Neural cell (in vitro differentiated cells): ENCODE results near the gene SERTAD2. TPM values are rescaled to one million over a fixed set of nuclear protein-coding genes. Genes with fewer than 3 reads are reported as not detected.

Experiments used
- H2AFZ ChIP-seq: fragments of 200-600, 300-800 bp; sonication (generic), shearing (Covaris generic); 2 replicates; pipeline ENCODE4 v1.6.0; 2014; ENCODE audit warnings: low read depth, mild to moderate bottlenecking, antibody characterized with exemption, low read length, moderate library complexity
- H3F3A ChIP-seq: fragments of 200-600 bp; shearing (Covaris generic); 2 replicates; pipeline ENCODE4 v1.6.1; 2016; ENCODE audit warnings: mild to moderate bottlenecking, moderate library complexity, mixed read lengths, antibody characterized with exemption, low read length; ENCODE audit not compliant: insufficient read depth, poor library complexity, severe bottlenecking
- H3K27ac ChIP-seq: fragments of 200-600, 300-800 bp; sonication (generic), shearing (Covaris generic); 2 replicates; pipeline ENCODE4 v1.5.1; 2014; ENCODE audit warnings: mild to moderate bottlenecking, low read length, moderate library complexity
- H3K27me3 ChIP-seq: fragments of 300-800, 200-600 bp; sonication (generic), shearing (Covaris generic); 2 replicates; pipeline ENCODE4 v1.6.0; 2014; ENCODE audit warnings: mild to moderate bottlenecking, low read depth, low read length, moderate library complexity; ENCODE audit not compliant: insufficient read depth
- H3K36me3 ChIP-seq: fragments of 300-800, 200-600 bp; sonication (generic), shearing (Covaris generic); 2 replicates; pipeline ENCODE4 v1.5.1; 2014; ENCODE audit warnings: mild to moderate bottlenecking, antibody characterized with exemption, low read length, moderate library complexity; ENCODE audit not compliant: insufficient read depth
- H3K4me2 ChIP-seq: fragments of 300-800, 200-600 bp; sonication (generic), shearing (Covaris generic); 2 replicates; pipeline ENCODE4 v1.6.0; 2014; ENCODE audit warnings: mild to moderate bottlenecking, low read length
- H3K4me3 ChIP-seq: fragments of 300-800, 200-600 bp; sonication (generic), shearing (Covaris generic); 2 replicates; pipeline ENCODE4 v1.5.1; 2014; ENCODE audit warnings: mild to moderate bottlenecking, low read length, moderate library complexity
- H3K79me2 ChIP-seq: fragments of 200-600 bp; shearing (Covaris generic); replicated peaks from 2 replicates; pipeline ENCODE4 v1.6.0; 2014; ENCODE audit warnings: mild to moderate bottlenecking, low read length, moderate library complexity; ENCODE audit not compliant: insufficient read depth
- H3K9ac ChIP-seq: fragments of 300-800, 200-600 bp; sonication (generic), shearing (Covaris generic); 2 replicates; pipeline ENCODE4 v1.6.1; 2016; ENCODE audit warnings: mild to moderate bottlenecking, low read length, mixed read lengths
- H3K9me2 ChIP-seq: fragments of 200-600 bp; shearing (Covaris generic); 2 replicates; pipeline ENCODE4 v1.6.1; 2016; ENCODE audit warnings: mild to moderate bottlenecking, low read length, mixed read lengths; ENCODE audit not compliant: insufficient read depth
- H3K9me3 ChIP-seq: fragments of 200-600, 300-800 bp; sonication (generic), shearing (Covaris generic); 2 replicates; pipeline ENCODE4 v1.6.1; 2016; ENCODE audit warnings: mild to moderate bottlenecking, mixed run types, low read length, moderate library complexity, mixed read lengths
- H4K20me1 ChIP-seq: fragments of 200-600 bp; shearing (Covaris generic); 2 replicates; pipeline ENCODE4 v1.6.1; 2016; ENCODE audit warnings: mild to moderate bottlenecking, mixed run types; ENCODE audit not compliant: insufficient read depth
- CTCF ChIP-seq: fragments of 450-650 bp; IDR thresholded peaks from 2 replicates; pipeline ENCODE4 v1.5.1; 2014; ENCODE audit warnings: antibody characterized with exemption, mild to moderate bottlenecking, moderate library complexity; ENCODE audit not compliant: poor library complexity, severe bottlenecking
- EP300 ChIP-seq: fragments of 450-650 bp; conservative IDR thresholded peaks from 2 replicates; pipeline ENCODE4 v1.6.1; 2014; ENCODE audit warnings: antibody characterized with exemption, mild to moderate bottlenecking, moderate library complexity; ENCODE audit not compliant: poor library complexity, severe bottlenecking
- EZH2 ChIP-seq: fragments of 200-600, 300-800 bp; shearing (Covaris generic), sonication (generic); IDR thresholded peaks from 2 replicates; pipeline ENCODE4 v1.6.1; 2014; ENCODE audit warnings: antibody characterized with exemption, low read length, borderline replicate concordance, mild to moderate bottlenecking; ENCODE audit not compliant: insufficient read depth, poor library complexity, severe bottlenecking
- MXI1 ChIP-seq: fragments of 450-650 bp; conservative IDR thresholded peaks from 2 replicates; pipeline ENCODE4 v1.6.1; 2014; ENCODE audit warnings: antibody characterized with exemption, mild to moderate bottlenecking; ENCODE audit not compliant: poor library complexity, severe bottlenecking
- POLR2AphosphoS5 ChIP-seq: IDR thresholded peaks from 2 replicates; pipeline ENCODE4 v1.6.1; 2012
- RAD21 ChIP-seq: fragments of 450-650 bp; conservative IDR thresholded peaks from 2 replicates; pipeline ENCODE4 v1.6.1; 2014; ENCODE audit warnings: antibody characterized with exemption, mild to moderate bottlenecking, moderate library complexity
- REST ChIP-seq: IDR thresholded peaks from 2 replicates; pipeline ENCODE4 v1.6.1; 2012; ENCODE audit warnings: borderline replicate concordance
- SMC3 ChIP-seq: fragments of 450-650 bp; conservative IDR thresholded peaks from 2 replicates; pipeline ENCODE4 v1.6.1; 2014; ENCODE audit warnings: antibody characterized with exemption, mild to moderate bottlenecking, moderate library complexity; ENCODE audit not compliant: poor library complexity
- TAF1 ChIP-seq: IDR thresholded peaks from 2 replicates; pipeline ENCODE4 v1.6.1; 2012; ENCODE audit warnings: low read depth
- polyA plus RNA-seq: library from polyadenylated mRNA; depleted of rRNA; stranded (reverse); fragments of >200 nt; gene quantifications from 2 replicates; pipeline ENCODE4 v1.2.3, GENCODE V29; 2014

Gene SERTAD2
- polyA plus RNA-seq, 1 donor from 2014 or later = 4.7 TPM

GRCh38 chr2:64646007-64646880 is 7.5 kb downstream of the SERTAD2 start:
- Histone ChIP-seq H3K79me2 (peaks cover 87% of the 10 kb centered on the region), H3F3A (no peaks in the 10 kb centered on the region), H3K9ac (no peak overlapping the region), H3K27me3 (no peaks in the 10 kb centered on the region), H2AFZ (no peak overlapping the region), H3K9me2 (no peaks in the 10 kb centered on the region), H4K20me1 (no peaks in the 10 kb centered on the region), H3K4me3 (no peak overlapping the region), H3K27ac (no peak overlapping the region), H3K36me3 (no peaks in the 10 kb centered on the region), H3K4me2 (no peak overlapping the region), H3K9me3 (no peaks in the 10 kb centered on the region)
- peak; percentile 79 for TF ChIP-seq RAD21
- TF ChIP-seq EP300 = no peak
- TF ChIP-seq EZH2 = no peak
- no peak for TF ChIP-seq TAF1
- TF ChIP-seq SMC3 = peak; percentile 90
- no peak for TF ChIP-seq REST
- peak; percentile 86 for TF ChIP-seq CTCF
- no peak for TF ChIP-seq MXI1
- TF ChIP-seq POLR2AphosphoS5 = no peak

- H3K9me3 ChIP-seq = no peaks in the 10 kb centered on the region
- H3K4me2 ChIP-seq = peak overlapping the region; percentile 81
- H4K20me1 ChIP-seq = no peaks in the 10 kb centered on the region
- H3K9me2 ChIP-seq = no peaks in the 10 kb centered on the region
- no peaks in the 10 kb centered on the region for H3K27me3 ChIP-seq
- H3K36me3 ChIP-seq = no peaks in the 10 kb centered on the region
- H3K79me2 ChIP-seq = peaks cover 82% of the 10 kb centered on the region
- H2AFZ ChIP-seq = no peak overlapping the region
- H3K27ac ChIP-seq = peak overlapping the region; percentile 35
- peak overlapping the region; percentile 52 for H3K9ac ChIP-seq
- H3F3A ChIP-seq = no peaks in the 10 kb centered on the region
- peak overlapping the region; percentile 63 for H3K4me3 ChIP-seq
- TF ChIP-seq EP300 = no peak
- TF ChIP-seq POLR2AphosphoS5 = no peak
- TF ChIP-seq MXI1 = no peak
- TF ChIP-seq RAD21 = no peak
- TF ChIP-seq SMC3 = no peak
- TF ChIP-seq TAF1 = no peak
- TF ChIP-seq CTCF = no peak
- TF ChIP-seq EZH2 = no peak
- no peak for TF ChIP-seq REST
Measured at GRCh38 chr2:64644458-64645382, 9.0 kb downstream of the SERTAD2 start.
